ENCODE measurements around the gene CLN6.
"Not testable (repeated sequence)": the region's sequence is repeated elsewhere in the genome, so short reads cannot be mapped to it uniquely, and the experiment has no call there.

Gene CLN6

DNA sequence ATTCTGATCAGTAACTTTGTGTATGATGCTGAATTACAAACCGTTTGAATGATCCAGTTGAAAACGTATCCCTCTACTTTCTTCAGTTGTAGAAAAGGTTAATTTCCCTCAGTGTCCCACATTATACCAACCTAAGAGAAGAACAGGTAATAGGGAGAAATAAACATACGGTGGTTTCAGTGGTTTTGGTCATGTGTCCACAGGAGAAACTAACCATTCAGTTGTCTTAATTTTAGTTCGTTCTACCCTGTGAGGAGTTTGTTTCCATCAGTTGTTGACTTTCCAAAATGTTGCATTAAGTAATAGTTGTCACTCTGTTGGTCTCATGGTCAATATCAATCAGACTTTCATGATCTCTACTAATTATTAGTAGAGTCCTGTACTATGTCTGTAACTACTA, 39.5 kb downstream of the CLN6 start:
- DNase-seq (ENCODE audit: low read depth), result no peak

- DNase-seq (ENCODE audit: low read depth), result no peak
These were observed 40.9 kb downstream of the CLN6 start for GRCh38 chr15:68188647-68189046.

DNA sequence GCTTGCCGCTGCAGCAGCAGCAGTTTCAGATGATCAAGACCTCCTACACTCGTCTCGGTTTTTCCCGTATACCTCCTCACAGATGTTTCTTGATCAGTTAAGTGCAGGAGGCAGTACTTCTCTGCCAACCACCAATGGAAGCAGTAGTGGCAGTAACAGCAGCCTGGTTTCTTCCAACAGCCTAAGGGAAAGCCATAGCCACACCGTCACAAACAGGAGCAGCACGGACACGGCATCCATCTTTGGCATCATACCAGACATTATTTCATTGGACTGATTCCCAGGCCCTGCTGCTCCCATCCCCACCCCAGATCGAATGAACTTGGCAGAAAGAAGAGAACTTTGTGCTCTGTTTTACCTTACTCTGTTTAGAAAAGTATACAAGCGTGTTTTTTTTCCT, 42.0 kb downstream of the CLN6 start:
- no peak for DNase-seq (ENCODE audit: low read depth)

DNA sequence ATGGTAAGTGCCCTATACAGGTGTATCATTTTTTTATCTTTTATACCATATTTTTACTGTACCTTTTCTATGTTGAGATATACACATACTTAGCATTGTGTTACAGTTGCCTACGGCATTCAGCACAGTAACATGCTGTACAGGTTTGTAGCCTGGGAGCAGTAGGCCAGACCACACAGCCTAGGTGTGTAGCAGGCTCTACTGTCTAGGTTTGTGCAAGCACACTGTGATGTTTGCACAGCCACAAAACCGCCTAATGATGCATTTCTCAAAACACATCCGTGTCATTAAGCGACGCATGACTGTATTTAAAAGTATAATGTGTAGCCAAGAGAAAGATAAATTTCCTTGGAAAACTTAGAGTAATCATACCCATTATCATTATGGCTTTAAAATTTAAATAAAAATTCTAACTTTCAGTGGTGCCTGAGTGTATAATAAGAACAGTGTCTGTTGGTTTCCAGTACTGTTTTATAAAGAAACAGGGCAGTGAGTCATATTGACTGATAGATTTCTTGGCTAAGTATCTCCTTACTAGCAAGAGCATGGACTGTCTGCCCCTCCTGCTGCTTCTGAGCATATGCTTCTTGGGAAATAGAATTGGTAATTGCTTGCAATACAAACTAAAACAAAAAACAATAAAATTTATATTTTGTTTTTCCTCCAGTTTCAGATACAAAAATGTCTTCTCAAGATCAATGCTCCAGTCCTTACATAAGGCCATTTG, 42.7 kb downstream of the CLN6 start:
- DNase-seq (ENCODE audit: low read depth), result peak; percentile 42

DNA sequence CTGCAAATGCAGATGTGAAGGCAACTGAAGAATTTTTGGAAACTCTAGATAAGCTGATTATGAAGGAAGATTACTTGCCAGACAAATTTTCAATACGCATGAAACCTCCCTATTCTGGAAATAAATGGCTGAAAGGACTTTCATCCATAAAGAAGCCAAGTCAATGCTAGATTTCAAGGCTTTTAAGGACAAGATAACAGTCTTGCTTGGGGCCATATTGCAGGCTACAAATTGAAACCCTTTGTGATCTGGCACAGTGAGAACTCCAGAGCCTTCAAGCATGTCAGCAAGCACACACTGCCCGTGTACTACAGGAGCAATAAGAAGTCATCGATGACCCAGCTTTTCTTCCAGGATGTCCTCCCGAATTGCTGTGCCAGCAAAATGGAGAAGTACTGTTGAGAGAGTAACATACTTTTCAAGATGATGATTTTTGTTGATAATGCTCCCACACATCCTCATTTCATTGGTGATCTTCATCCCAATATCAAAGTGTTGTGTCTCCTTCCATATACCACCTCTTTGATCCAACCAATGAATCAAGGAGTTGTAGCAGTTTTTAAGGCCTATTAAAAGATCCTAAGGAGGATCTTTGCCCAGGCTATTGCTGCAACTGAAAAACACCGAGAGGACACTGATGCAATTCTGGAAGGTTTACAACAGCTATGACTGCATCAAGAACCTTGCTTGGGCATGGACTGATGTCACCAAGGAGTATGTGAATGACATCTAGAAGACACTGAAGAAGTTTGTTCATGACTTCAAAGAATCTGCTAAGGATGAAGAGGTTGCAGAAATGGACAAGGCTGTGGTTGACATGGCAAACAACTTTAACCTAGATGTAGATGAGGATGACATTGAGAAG, 44.7 kb downstream of the CLN6 start:
- DNase-seq (ENCODE audit: low read depth), result no peak

DNA sequence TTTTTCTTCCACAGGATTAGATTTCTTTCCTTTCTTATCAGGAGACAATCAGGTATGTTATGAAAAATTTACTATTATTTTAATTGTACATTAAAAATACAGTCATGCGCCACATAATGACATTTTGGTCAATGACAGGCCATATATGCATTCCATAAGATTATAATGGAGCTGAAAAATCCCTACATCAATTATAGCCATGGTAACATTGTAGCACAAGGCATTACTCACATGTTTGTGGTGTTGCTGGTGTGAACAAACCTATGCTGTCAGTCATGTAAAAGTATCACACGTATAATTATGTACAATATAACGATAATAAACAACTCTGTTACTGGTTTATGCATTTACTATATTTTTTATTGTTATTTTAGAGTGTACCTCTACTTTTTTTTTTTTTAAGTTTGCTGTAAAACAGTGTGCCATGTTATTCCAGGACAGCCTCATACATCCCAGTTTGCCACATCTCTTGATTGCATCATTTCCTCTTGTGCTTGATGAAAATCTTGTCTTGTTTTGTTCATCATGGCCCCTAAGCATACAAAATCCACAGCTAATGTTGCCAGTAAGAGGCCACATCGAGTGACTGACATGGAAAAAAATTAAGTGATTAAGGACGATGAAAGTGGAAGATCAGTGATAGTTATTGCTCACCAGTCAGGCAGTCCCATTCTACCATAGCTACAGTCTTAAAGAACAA, 45.8 kb downstream of the CLN6 start:
- no peak for DNase-seq (ENCODE audit: low read depth)

DNA sequence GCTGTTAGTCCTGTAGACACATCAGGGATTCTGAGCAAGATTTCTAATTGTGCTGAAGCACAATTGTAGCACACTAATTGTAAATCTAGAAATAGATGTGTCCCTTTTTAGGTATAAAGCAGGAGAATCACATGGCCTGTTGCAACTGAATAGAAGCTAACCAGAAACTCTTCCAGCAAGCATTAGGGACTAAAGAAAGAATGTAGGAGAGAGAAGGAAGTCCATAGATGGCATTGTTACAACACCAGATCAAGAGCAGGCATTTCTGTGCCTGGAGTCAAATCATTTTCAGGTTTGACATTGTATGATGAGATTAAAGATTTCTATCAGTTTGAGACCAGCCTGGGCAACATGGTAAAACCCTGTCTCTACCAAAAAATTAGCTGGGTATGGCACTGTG, 51.8 kb downstream of the CLN6 start:
- DNase-seq (ENCODE audit: low read depth), result no peak

DNA sequence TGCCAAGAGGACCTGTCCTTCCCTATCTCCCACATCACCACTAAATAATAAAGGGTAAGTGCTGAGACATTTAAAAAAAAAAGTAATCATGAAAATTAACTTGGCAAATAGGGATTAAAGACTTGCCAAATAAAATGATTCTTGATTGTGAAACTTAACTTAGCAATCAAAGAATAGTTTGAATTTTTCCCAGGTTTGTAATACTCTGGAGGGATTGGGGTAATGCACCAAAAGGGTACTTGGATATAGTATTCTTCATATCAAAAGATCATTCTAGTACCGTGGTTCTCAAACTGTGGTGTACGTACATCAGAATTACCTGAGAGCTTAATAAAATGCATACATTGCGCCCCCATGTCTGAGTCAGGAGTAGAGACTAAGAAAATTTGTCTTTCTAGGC, 52.9 kb downstream of the CLN6 start:
- DNase-seq (ENCODE audit: low read depth), result no peak

DNA sequence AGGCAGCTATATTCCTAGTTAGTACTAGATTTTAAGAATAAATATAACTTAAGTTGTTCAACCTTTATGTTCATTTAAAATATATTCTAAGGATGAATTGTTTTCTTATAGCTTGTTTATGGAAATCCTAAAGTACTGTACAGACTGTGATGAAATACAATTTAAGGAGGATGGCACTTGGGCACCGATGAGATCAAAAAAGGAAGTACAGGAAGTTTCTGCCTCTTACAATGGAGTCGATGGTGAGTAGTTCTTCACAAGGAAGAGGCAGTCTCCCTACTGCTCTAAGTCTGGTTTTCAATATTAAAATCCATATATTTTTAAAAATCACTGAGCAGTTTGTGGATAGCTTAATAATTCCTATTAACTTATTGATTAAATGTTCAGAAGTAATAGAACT, 54.0 kb downstream of the CLN6 start:
- DNase-seq (ENCODE audit: low read depth), result no peak

DNA sequence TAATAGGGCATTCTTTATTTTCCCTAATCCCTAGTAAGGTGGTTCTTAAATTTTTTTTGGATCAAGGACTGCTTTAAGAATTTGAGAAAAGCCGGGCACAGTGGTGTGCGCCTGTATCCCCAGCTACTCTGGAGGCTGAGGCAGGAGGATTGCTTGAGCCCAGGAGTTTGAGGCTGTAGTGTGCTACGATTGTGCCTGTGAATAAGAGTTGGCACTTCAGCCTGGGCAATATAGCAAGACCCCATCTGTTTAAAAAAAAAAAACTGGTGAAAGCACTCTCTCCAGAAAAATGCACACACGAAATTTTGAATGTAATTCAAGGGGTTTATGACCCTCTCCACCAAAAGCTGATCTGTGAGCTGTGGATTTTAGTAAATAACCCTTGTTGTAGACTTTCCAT, 56.4 kb downstream of the CLN6 start:
- DNase-seq (ENCODE audit: low read depth), result no peak

DNA sequence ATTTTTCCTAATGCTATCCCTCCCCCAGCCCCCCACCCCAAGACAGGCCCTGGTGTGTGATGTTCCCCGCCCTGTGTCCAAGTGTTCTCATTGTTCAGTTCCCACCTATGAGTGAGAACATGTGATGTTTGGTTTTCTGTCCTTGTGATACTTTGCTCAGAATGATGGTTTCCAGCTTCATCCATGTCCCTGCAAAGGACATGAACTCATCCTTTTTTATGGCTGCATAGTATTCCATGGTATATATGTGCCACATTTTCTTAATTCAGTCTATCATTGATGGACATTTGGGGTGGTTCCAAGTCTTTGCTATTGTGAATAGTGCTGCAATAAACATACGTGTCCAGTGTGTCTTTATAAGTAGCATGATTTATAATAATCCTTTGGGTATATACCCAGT, 57.5 kb downstream of the CLN6 start:
- not testable (repeated sequence) for DNase-seq (ENCODE audit: low read depth)

DNA sequence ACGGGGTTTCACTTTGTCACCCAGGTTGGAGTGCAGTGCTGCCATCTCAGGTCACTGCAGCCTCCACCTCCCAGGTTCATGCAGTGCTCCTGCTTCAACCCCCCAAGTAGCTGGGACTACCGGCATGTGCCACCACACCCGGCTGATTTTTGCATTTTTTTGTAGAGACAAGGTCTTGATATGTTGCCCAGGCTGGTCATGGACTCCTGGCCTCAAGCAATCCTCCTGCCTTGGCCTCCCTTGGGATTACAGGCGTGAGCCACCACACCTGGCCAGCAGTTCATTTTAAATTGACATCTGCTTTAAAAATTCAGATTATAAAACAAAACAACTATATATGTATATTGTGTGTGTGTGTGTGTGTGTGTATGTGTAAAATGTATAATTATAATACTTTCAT, 62.7 kb downstream of the CLN6 start:
- no peak for DNase-seq (ENCODE audit: low read depth)

- DNase-seq (ENCODE audit: low read depth), result no peak
These were observed 66.3 kb downstream of the CLN6 start for GRCh38 chr15:68163191-68163590.

DNA sequence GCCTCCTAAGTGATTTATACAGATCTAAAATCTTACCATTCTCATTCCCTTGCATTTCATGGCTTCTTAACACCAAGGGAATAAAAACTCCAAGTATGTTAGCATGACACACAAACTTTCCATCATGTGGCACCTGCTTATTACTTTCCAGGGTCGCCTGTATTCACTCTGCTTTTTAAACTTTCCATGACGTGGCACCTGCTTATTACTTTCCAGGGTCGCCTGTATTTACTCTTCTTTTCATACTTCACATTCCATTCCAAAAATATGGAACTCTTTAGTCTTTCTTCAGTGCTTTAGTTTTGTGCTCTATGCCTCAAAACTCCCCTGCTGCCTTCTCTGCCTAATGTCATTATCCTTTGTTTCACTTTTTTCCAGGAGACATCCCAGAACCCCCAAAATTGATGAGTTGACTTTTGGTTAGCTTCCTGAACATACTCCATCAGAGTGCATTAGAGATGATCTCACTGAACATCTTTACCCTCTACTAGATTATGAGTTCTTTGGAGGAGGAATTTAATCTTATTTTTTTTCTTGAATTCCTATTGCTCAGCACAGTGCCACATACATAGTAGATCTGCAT, 71.4 kb downstream of the CLN6 start:
- no peak for DNase-seq (ENCODE audit: low read depth)

GRCh38 chr15:68157074-68157473, 72.5 kb downstream of the CLN6 start:
- no peak for DNase-seq (ENCODE audit: low read depth)
